ENCODE results near the gene FBRS.

FBRS gene

DNA sequence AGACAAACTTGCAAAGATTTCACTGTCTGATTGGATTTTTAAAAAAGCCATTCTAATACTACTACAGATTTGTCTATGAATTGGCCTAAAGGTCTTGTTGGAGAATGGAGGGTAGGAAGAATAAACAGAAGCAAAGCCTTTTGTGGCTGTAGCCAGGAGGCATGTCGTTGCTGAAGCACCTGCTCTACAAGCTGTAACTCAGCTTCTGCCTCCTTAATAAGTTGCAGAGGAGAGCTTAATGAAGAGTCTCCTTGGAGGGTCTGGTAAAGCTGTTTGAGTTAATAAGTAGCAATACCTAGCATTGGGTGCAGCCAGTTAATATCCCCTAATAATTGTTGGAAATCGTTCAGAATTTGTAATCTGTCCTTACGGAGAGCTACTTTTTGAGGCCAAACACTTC is 38.1 kb upstream of the FBRS start:
- H3K9me3 ChIP-seq (ENCODE audit: control insufficient read depth, insufficient read depth, low read depth, low read length) = no peaks in the 10 kb centered on the region
- no peaks in the 10 kb centered on the region for H3K4me1 ChIP-seq (ENCODE audit: control insufficient read depth, insufficient read depth, low read length)
- POLR2A ChIA-PET = interaction anchor here (0.9 to 2.9 kb wide), 3 partner anchors 10 to 190 kb away, joined by 3 to 12 read pairs (median 4); partner anchors contain the start of genes DCTPP1 and ZNF689
- CTCF ChIA-PET = interaction anchor here (0.6 to 3.3 kb wide), 6 partner anchors 10 to 210 kb away, joined by 3 to 22 read pairs (median 3); partner anchors contain the start of genes DCTPP1 and ZNF688
- H3K36me3 ChIP-seq (ENCODE audit: control insufficient read depth in 2 of 2, insufficient read depth in 1 of 2, low read length in 2 of 2) = no peaks in the 10 kb centered on the region
- no peak overlapping the region for H3K27ac ChIP-seq (ENCODE audit: extremely low read depth, low read depth, low read length)
- TF ChIP-seq, protein P1, sequence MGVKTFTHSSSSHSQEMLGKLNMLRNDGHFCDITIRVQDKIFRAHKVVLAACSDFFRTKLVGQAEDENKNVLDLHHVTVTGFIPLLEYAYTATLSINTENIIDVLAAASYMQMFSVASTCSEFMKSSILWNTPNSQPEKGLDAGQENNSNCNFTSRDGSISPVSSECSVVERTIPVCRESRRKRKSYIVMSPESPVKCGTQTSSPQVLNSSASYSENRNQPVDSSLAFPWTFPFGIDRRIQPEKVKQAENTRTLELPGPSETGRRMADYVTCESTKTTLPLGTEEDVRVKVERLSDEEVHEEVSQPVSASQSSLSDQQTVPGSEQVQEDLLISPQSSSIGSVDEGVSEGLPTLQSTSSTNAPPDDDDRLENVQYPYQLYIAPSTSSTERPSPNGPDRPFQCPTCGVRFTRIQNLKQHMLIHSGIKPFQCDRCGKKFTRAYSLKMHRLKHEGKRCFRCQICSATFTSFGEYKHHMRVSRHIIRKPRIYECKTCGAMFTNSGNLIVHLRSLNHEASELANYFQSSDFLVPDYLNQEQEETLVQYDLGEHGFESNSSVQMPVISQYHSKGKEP (tag by site-specific recombination; IDR thresholded peaks at IDR 0.05) = no peak
- TF ChIP-seq ZNF596 (tag by site-specific recombination; IDR thresholded peaks at IDR 0.05) (no peak), ZNF677 (tag by site-specific recombination; IDR thresholded peaks at IDR 0.05) (no peak), ZNF138 (tag by site-specific recombination; IDR thresholded peaks at IDR 0.05; ENCODE audit: borderline replicate concordance) (no peak), ZNF132 (tag by site-specific recombination; IDR thresholded peaks at IDR 0.05; ENCODE audit: borderline replicate concordance) (no peak), ZNF280C (tag by site-specific recombination; IDR thresholded peaks at IDR 0.05) (no peak), ZNF530 (tag by site-specific recombination; IDR thresholded peaks at IDR 0.05; ENCODE audit: low read depth) (no peak), ZNF510 (tag by site-specific recombination; IDR thresholded peaks at IDR 0.05; ENCODE audit: insufficient replicate concordance) (no peak), ELK4 (IDR thresholded peaks at IDR 0.05; ENCODE audit: borderline replicate concordance, low read depth, low read length) (no peak), ZNF501 (tag by site-specific recombination; IDR thresholded peaks at IDR 0.05) (no peak), ZNF169 (tag by site-specific recombination; IDR thresholded peaks at IDR 0.05) (no peak), SP7 (tag by site-specific recombination; IDR thresholded peaks at IDR 0.05) (no peak), ZNF266 (tag by site-specific recombination; IDR thresholded peaks at IDR 0.05; ENCODE audit: low read depth) (no peak), ZNF426 (tag by site-specific recombination; IDR thresholded peaks at IDR 0.05) (no peak), TRIM28 (IDR thresholded peaks at IDR 0.05; ENCODE audit: borderline replicate concordance, low read length) (no peak), ZNF549 (tag by site-specific recombination; IDR thresholded peaks at IDR 0.05) (no peak), ZNF404 (tag by site-specific recombination; IDR thresholded peaks at IDR 0.05) (no peak), ZNF19 (tag by site-specific recombination; IDR thresholded peaks at IDR 0.05; ENCODE audit: low read depth) (no peak), ZNF621 (tag by site-specific recombination; IDR thresholded peaks at IDR 0.05) (no peak)
- TF ChIP-seq, protein P2, sequence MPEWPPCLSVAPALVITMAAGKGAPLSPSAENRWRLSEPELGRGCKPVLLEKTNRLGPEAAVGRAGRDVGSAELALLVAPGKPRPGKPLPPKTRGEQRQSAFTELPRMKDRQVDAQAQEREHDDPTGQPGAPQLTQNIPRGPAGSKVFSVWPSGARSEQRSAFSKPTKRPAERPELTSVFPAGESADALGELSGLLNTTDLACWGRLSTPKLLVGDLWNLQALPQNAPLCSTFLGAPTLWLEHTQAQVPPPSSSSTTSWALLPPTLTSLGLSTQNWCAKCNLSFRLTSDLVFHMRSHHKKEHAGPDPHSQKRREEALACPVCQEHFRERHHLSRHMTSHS (tag by site-specific recombination; IDR thresholded peaks at IDR 0.05) = no peak
- no peak overlapping the region for H3K4me3 ChIP-seq (ENCODE audit: low read depth, low read length)

DNA sequence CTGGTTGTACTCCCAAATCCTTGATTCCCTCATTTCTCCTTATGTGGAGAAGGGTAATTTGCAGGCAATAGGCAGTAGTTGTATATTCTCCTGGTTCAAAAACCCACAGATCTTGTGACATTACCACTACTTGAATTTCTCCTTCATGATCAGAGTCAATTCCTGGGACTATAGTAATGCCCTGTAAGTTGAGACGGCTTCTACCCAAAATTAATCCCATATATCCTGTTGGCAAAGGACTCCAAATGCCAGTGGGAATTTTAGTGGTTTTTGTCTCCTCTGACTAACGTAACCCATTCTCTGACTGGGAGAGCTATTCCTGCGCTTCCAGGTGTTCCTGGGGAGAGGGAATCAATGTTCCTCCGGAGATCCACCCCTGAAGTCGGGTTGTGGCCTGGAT is 36.5 kb upstream of the FBRS start:
- CTCF ChIA-PET = interaction anchor here (1.2 to 1.9 kb wide), 2 partner anchors 23 to 192 kb away, joined by 3 to 4 read pairs; partner anchors contain the start of gene DCTPP1
- Histone ChIP-seq H3K27ac (ENCODE audit: extremely low read depth, low read depth, low read length) (no peak overlapping the region), H3K36me3 (ENCODE audit: control insufficient read depth in 2 of 2, insufficient read depth in 1 of 2, low read length in 2 of 2) (no peaks in the 10 kb centered on the region), H3K9me3 (ENCODE audit: control insufficient read depth, insufficient read depth, low read depth, low read length) (no peaks in the 10 kb centered on the region), H3K4me3 (ENCODE audit: low read depth, low read length) (no peak overlapping the region), H3K4me1 (ENCODE audit: control insufficient read depth, insufficient read depth, low read length) (no peaks in the 10 kb centered on the region)
- TF ChIP-seq ZNF157 (tag by site-specific recombination; IDR thresholded peaks at IDR 0.05) = no peak
- TF ChIP-seq, protein P3, sequence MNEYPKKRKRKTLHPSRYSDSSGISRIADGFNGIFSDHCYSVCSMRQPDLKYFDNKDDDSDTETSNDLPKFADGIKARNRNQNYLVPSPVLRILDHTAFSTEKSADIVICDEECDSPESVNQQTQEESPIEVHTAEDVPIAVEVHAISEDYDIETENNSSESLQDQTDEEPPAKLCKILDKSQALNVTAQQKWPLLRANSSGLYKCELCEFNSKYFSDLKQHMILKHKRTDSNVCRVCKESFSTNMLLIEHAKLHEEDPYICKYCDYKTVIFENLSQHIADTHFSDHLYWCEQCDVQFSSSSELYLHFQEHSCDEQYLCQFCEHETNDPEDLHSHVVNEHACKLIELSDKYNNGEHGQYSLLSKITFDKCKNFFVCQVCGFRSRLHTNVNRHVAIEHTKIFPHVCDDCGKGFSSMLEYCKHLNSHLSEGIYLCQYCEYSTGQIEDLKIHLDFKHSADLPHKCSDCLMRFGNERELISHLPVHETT (tag by site-specific recombination; IDR thresholded peaks at IDR 0.05) = no peak
- POLR2A ChIA-PET = interaction anchor here (0.6 to 2.9 kb wide), 3 partner anchors 10 to 51 kb away, joined by 4 to 12 read pairs (median 4); partner anchors contain the start of gene ZNF689

All from HEK293 (cell line).